PC-9 (cell line): ENCODE results near the gene AQP12A. TPM values are rescaled to one million over a fixed set of nuclear protein-coding genes. Genes with fewer than 3 reads are reported as not detected.
"Not testable (repeated sequence)": the region's sequence is repeated elsewhere in the genome, so short reads cannot be mapped to it uniquely, and the experiment has no call there.

Experiments
- BruUV-seq: library from RNA; stranded (reverse); fragments of 400-500 nt; replicated peaks from 2 replicates; lab custom pipeline; 2021; lab: Mats Ljungman, UMichigan
- CTCF ChIA-PET: fragments of 300-600 bp; sonication (Branson Sonifier 250); formaldehyde crosslinking; loops from one replicate; lab custom pipeline; 2022; ENCODE audit warnings: antibody characterized with exemption; lab: Charles Lee
- POLR2A ChIA-PET: fragments of 300-600 bp; sonication (Branson Sonifier 250); formaldehyde crosslinking; loops from one replicate; lab custom pipeline; 2022; ENCODE audit warnings: antibody characterized with exemption; ENCODE audit not compliant: unreplicated experiment; lab: Charles Lee
- DNase-seq, 2 experiments: peaks; one replicate each; pipeline versions ENCODE4 v3.0.0 to v3.0.0-alpha.2; 2015 to 2022; ENCODE audit warnings: mixed read lengths in 1 of 2
- H2AFZ ChIP-seq: fragments of 200-600 bp; sonication (generic); 2 replicates; pipeline ENCODE4 v1.8.1; 2017; ENCODE audit warnings: antibody characterized with exemption
- H3F3A ChIP-seq: fragments of 200-600 bp; sonication (generic); 2 replicates; pipeline ENCODE4 v1.8.1; 2017; ENCODE audit warnings: antibody characterized with exemption, mild to moderate bottlenecking, low read depth; ENCODE audit not compliant: insufficient read depth
- H3K27ac ChIP-seq: fragments of 200-600 bp; sonication (generic); 2 replicates; pipeline ENCODE4 v1.6.1; 2016; ENCODE audit warnings: mixed run types
- H3K27me3 ChIP-seq: fragments of 200-600 bp; sonication (generic); 2 replicates; pipeline ENCODE4 v1.6.1; 2016; ENCODE audit warnings: low read depth, mixed run types; ENCODE audit not compliant: insufficient read depth
- H3K36me3 ChIP-seq: fragments of 200-600 bp; sonication (generic); 2 replicates; pipeline ENCODE4 v1.6.1; 2016; ENCODE audit warnings: low read depth, mixed run types
- H3K4me1 ChIP-seq: fragments of 200-600 bp; sonication (generic); replicated peaks from 2 replicates; pipeline ENCODE4 v1.6.1; 2016; ENCODE audit warnings: mixed run types; ENCODE audit not compliant: insufficient read depth
- H3K4me2 ChIP-seq: fragments of 200-600 bp; sonication (generic); 2 replicates; pipeline ENCODE4 v1.6.1; 2017; ENCODE audit warnings: mixed run types
- H3K4me3 ChIP-seq: fragments of 200-600 bp; sonication (generic); 2 replicates; pipeline ENCODE4 v1.6.1; 2016; ENCODE audit warnings: mixed run types
- H3K79me2 ChIP-seq: fragments of 200-600 bp; sonication (generic); 2 replicates; pipeline ENCODE4 v1.6.1; 2017; ENCODE audit warnings: low read depth, mixed run types
- H3K9me2 ChIP-seq: fragments of 200-600 bp; sonication (generic); 2 replicates; pipeline ENCODE4 v1.8.1; 2017; ENCODE audit warnings: mild to moderate bottlenecking; ENCODE audit not compliant: insufficient read depth
- H3K9me3 ChIP-seq: fragments of 200-600 bp; sonication (generic); 2 replicates; pipeline ENCODE4 v1.8.1; 2016; ENCODE audit warnings: low read depth; ENCODE audit not compliant: insufficient read depth
- H4K20me1 ChIP-seq: fragments of 200-600 bp; sonication (generic); 2 replicates; pipeline ENCODE4 v1.8.1; 2017; ENCODE audit not compliant: insufficient read depth
- CTCF ChIP-seq: fragments of 200-600 bp; sonication (generic); conservative IDR thresholded peaks from 2 replicates; pipeline ENCODE4 v1.6.1; 2017; ENCODE audit warnings: mixed run types, antibody characterized with exemption, mild to moderate bottlenecking, moderate library complexity
- EZH2 ChIP-seq: fragments of 200-600 bp; sonication (generic); IDR thresholded peaks from 2 replicates; pipeline ENCODE4 v1.8.0; 2017; ENCODE audit warnings: antibody characterized with exemption, low read depth
- intact Hi-C: fragments of 100-400 bp; cut with micrococcal nuclease; formaldehyde crosslinking; loops from one replicate; pipeline ENCODE4 v1.10.0; 2022; ENCODE audit not compliant: unreplicated experiment
- total RNA-seq: library from RNA; stranded (reverse); gene quantifications from 2 replicates; pipeline ENCODE4 v1.2.3, GENCODE V29; 2021

AQP12A gene
- total RNA-seq, 1 experiment from 2014 or later = not detected

GRCh38 chr2:240672701-240673190, 18.9 kb upstream of the AQP12A start:
- no peak for DNase-seq
- TF ChIP-seq EZH2 (no peak), CTCF (no peak)
- Histone ChIP-seq H3K4me1 (no peaks in the 10 kb centered on the region), H3K27me3 (peaks cover 67% of the 10 kb centered on the region), H3K27ac (no peak overlapping the region), H3K9me3 (no peaks in the 10 kb centered on the region), H3K4me2 (no peak overlapping the region), H3F3A (no peaks in the 10 kb centered on the region), H3K79me2 (no peaks in the 10 kb centered on the region), H2AFZ (no peak overlapping the region), H3K9me2 (no peaks in the 10 kb centered on the region), H4K20me1 (no peaks in the 10 kb centered on the region), H3K36me3 (no peaks in the 10 kb centered on the region), H3K4me3 (no peak overlapping the region)
- POLR2A ChIA-PET = no interaction called here
- intact Hi-C loops = no loop called here
- no TSS peak for BruUV-seq
- CTCF ChIA-PET = no interaction called here

- peaks cover 49% of the 10 kb centered on the region for H3K27me3 ChIP-seq
- intact Hi-C loops, BruUV-seq, H2AFZ ChIP-seq, POLR2A ChIA-PET, H3K36me3 ChIP-seq, H3K4me2 ChIP-seq, DNase-seq, H3K27ac ChIP-seq, H3K4me3 ChIP-seq, H3F3A ChIP-seq, H4K20me1 ChIP-seq, H3K9me2 ChIP-seq, H3K9me3 ChIP-seq, H3K79me2 ChIP-seq, H3K4me1 ChIP-seq, CTCF ChIA-PET: not testable (repeated sequence)
Observed at GRCh38 chr2:240674461-240675184, 17.0 kb upstream of the AQP12A start.

GRCh38 chr2:240675345-240675744, 16.3 kb upstream of the AQP12A start:
- H3K27ac ChIP-seq, H3K36me3 ChIP-seq, BruUV-seq, H4K20me1 ChIP-seq, H3K4me3 ChIP-seq, DNase-seq, H3K9me2 ChIP-seq, H3F3A ChIP-seq, H3K4me2 ChIP-seq, intact Hi-C loops, POLR2A ChIA-PET, H2AFZ ChIP-seq, H3K79me2 ChIP-seq, CTCF ChIA-PET, H3K9me3 ChIP-seq, H3K4me1 ChIP-seq: not testable (repeated sequence)
- H3K27me3 ChIP-seq = peaks cover 41% of the 10 kb centered on the region

GRCh38 chr2:240678043-240678442, 13.6 kb upstream of the AQP12A start:
- DNase-seq, POLR2A ChIA-PET, H4K20me1 ChIP-seq, H3K9me3 ChIP-seq, H3K4me1 ChIP-seq, BruUV-seq, H3K36me3 ChIP-seq, intact Hi-C loops, H3K4me3 ChIP-seq, H3F3A ChIP-seq, H3K79me2 ChIP-seq, CTCF ChIA-PET, H2AFZ ChIP-seq, H3K9me2 ChIP-seq, H3K4me2 ChIP-seq, H3K27ac ChIP-seq: not testable (repeated sequence)
- H3K27me3 ChIP-seq = peaks cover 18% of the 10 kb centered on the region

GRCh38 chr2:240678909-240679308, 12.8 kb upstream of the AQP12A start:
- H3K4me1 ChIP-seq, H3K9me3 ChIP-seq, H3K27ac ChIP-seq, H3K79me2 ChIP-seq, CTCF ChIA-PET, H4K20me1 ChIP-seq, H3K4me2 ChIP-seq, BruUV-seq, H3K4me3 ChIP-seq, H2AFZ ChIP-seq, H3K36me3 ChIP-seq, intact Hi-C loops, H3F3A ChIP-seq, H3K9me2 ChIP-seq, DNase-seq, POLR2A ChIA-PET: not testable (repeated sequence)
- peaks cover 10% of the 10 kb centered on the region for H3K27me3 ChIP-seq

GRCh38 chr2:240680185-240680584, 11.5 kb upstream of the AQP12A start:
- H3K27ac ChIP-seq, DNase-seq, H2AFZ ChIP-seq, H3K9me3 ChIP-seq, H3K4me3 ChIP-seq, intact Hi-C loops, H3K4me2 ChIP-seq, H3K4me1 ChIP-seq, BruUV-seq, CTCF ChIA-PET, H3K27me3 ChIP-seq, H3K9me2 ChIP-seq, H3K36me3 ChIP-seq, H4K20me1 ChIP-seq, POLR2A ChIA-PET, H3K79me2 ChIP-seq, H3F3A ChIP-seq: not testable (repeated sequence)
